Stimulated activated CD4-positive, alpha-beta T cell treated with anti-CD3 and anti-CD28 coated beads, TNF-alpha, amount 100 ng/mL, for 48 hours (primary cell): ENCODE measurements around the gene SLC33A1.
"Not testable (repeated sequence)": the region's sequence is repeated elsewhere in the genome, so short reads cannot be mapped to it uniquely, and the experiment has no call there.

ENCODE experiments used
- DNase-seq, 3 donors: peaks; one replicate each; pipeline ENCODE4 v3.0.0-alpha.2; 2020; ENCODE audit warnings: low read depth in 3 of 3

Gene SLC33A1

DNA sequence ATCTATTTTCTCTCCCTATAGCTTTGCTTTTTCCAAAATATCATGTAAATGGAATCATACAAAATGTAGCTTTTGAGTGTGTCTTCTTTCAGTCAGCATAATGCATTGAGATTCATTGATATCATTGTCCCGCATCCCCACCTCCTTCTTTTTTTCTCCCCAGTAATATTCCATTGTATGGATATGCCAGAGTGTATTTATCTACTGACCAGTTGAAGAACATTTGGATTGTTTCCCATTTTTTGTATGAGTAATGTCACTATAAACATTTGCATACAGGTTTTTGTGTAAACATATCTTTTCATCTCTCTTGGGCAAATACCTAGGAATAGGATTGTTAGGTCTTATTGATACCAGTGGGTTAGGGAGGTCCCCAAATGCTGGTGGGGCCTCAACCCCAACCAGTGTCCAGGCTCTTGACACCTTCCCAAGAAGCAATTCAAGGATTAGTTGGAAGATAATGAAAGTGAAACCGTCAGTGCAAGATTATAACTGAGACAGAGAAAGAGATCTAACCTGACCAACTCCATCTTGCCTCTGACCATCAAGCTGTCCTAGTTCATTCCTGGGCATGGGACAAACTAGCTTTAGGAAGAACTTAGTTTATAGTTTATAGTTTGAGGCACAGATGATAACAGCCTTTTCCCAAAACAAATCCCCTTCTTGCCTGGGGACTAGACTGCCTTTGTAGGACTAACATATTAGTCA, 7.4 kb upstream of the SLC33A1 start:
- DNase-seq: no peak

DNA sequence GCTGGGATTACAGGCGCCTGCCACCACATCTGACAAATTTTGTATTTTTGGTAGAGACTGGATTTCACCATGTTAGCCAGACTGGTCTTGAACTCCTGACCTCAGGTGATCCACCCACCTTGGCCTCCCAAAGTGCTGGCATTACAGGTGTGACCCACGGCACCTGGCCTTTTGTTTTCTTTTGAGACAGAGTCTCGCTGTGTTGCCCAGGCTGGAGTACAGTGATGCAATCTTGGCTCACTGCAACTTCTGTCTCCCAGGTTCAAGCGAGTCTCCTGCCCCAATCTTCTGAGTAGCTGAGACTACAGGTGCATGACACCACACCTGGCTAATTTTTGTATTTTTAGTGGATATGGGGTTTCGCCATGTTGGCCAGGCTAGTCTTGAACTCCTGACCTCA, 6.2 kb upstream of the SLC33A1 start:
- DNase-seq: not testable (repeated sequence)

DNA sequence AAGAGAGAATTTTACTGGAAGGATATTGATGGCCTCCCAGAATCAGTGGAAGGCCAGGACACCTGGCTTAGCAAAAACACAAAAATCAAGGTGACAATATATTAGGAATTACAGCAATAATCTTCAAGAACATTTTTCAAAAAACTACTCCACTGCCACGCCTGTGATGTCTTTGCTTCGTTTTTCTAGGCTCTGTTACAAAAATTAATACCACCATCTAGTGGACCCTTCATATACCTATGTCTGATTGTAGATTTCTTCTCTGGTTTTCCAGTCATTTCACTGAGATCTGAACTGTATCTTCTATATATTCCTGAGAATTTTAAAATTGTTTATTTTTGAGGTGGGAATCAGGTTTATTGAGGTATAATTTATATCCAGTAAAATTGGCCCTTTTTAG, 5.6 kb upstream of the SLC33A1 start:
- DNase-seq: no peak

DNA sequence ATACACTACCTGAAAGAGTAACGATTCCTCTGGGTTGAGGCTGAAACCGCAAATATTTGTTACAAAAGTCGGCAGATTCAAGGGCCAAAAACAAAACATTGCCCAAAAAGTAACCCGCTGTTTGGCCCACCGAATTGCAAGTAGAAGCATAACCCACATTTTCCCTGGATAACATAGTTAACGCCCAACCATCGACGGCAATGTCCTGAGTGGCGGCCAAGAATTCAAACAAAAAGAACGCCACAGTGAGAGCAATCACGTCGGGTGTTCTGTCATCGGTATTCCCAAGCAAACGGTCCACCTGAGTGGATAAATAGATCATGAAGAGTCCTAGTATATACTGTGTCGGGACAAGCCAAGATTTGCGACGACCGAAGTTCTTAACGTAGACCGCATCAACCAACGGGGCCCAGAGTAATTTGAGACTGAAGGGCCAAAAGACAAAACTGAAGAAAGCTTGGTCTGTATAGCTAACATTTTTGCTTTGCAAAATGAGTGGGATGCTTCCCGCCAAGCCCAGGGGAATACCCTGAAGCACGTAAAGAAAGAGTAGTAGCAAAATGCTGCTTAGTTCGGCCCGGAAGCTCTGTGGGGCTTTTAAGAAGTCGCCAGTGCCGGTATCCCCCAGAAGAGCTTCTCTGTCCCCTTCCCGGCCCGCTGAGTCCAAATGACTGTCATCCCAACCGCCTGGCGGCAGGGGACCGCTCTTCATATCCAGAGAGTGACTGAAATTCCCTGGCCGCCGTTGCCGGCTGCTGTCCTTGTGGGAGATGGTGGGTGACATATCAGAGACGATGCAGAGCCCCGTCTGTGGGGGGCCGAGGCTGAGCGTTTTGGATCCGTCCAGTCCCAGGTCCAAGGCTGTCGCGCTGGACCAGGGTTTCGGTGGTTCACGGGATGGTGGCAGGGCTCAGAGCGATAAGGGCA, 750 bp downstream of the SLC33A1 start:
- peak in 2 of 3 donors; percentile 7 to 16 for DNase-seq

DNA sequence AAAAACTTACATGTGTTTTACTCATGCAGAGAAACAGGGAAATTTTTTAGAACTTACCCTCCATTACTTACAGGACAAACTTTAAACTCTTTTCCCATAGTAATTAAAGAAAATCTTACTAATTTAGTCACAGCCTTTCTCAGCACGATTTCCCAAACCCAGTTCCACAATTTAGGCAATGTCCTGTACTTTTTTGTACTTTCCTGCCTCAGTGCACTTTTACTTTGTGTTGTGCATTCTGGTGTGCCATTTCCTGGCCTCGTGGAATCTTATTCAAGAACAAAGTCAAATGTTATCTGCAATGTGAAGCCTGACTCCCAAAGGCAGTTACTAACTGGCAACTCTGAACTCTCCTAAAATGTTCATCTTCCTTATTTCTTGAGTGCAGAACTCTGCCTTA, 1.9 kb downstream of the SLC33A1 start:
- no peak for DNase-seq

DNA sequence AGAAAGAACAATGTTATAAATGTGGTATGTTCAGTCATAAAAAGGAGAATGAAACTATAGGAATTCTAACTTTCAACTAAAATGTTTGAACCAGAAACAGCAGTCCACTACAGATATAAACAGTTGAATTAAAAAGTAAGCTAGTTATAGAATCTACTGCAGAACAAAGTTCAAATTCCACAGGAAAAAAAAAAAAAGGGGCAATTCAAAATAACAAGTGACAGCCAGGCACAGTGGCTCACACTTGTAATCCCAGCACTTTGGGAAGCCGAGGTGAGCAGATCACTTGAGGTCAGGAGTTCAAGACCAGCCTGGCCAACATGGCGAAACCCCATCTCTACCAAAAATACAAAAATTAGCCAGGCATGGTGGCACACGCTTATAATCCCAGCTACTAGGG, 4.8 kb downstream of the SLC33A1 start:
- DNase-seq: not testable (repeated sequence)

DNA sequence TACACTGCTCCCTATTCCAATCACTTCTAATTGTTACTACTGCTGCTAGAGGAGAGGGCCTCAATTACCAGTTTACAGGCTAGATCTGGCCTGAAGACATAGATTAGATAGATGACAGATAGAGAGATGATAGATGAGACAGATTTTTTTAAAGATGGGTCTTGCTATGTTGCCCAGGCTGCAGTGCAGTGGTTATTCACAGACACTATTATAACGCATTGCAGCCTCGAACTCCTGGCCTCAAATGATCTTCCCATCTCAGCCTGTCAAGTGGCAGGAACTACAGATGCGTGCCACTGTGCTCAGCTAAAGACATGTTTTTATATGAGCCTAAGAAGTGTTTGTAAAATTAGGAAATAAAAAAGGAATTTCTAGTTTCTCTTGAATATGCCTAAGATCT, 6.2 kb downstream of the SLC33A1 start:
- no peak for DNase-seq

DNA sequence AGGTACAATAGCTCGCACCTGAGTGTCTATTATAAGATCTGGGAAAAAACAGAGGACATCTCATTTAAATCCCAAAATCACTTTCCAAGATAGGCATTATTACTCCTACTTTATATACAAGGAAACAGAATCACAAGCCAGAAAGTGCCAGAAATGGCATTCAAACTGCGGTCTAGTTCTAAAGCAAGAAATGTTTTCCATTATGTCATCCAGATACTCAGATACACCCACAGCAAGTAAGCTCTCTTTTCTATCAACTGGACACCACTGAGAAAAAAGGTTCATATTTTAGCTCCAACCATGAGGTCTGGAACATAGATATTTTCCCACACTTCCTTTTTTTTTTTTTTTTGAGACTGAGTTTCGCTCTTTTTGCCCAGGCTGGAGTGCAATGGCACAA, 8.1 kb downstream of the SLC33A1 start:
- no peak for DNase-seq

DNA sequence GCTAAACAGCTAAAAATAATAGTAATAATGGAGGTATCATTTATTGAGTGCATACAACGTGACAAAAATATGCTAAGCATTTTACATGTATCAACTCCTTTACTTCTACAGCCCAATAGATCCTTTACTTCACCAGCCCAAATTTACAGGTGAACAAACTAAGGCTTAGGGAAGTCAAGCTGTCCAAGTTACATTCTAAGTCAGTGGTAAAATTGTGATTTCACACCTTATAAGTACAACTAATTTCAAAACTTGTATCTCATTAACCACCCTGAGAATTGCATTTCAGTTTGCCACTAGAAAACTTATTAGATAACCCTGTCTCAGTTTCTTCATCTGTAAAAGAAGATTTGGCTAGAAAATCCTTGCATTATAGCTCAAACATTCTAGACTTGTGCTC, 10.7 kb downstream of the SLC33A1 start:
- DNase-seq: no peak

DNA sequence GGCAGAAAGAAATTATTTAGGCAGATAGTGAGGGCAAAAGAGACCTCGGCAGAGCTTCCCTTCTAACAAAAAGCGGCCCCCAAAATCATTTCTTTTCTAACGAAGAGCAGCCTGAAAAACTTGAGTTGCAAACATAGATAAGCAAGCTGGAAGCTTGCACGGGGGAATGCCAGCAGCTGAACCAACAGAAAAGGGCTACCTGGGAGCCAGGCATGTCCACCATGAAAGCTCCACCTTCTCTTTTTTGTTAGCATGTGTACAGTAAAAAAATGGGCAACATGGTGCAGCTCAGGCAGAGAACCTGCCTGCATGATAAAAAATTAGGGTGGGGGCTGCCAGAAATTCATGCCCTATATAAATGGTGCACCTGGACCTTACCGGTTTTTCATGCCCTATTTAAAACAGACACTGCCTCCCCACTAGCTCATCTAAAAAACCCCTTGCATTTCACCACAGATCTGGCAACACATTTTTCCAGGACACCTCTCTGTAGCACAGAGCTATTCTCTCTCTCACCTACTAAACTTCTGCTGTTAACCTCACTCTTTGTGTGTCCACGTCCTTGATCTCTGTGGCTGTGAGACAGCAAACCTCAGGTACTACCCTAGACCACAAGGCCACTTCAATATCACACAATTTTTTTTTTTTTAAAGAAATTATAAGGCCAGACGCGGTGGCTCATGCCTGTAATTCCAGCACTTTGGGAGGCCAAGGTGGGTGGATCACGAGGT, 18.7 kb downstream of the SLC33A1 start:
- no peak for DNase-seq

DNA sequence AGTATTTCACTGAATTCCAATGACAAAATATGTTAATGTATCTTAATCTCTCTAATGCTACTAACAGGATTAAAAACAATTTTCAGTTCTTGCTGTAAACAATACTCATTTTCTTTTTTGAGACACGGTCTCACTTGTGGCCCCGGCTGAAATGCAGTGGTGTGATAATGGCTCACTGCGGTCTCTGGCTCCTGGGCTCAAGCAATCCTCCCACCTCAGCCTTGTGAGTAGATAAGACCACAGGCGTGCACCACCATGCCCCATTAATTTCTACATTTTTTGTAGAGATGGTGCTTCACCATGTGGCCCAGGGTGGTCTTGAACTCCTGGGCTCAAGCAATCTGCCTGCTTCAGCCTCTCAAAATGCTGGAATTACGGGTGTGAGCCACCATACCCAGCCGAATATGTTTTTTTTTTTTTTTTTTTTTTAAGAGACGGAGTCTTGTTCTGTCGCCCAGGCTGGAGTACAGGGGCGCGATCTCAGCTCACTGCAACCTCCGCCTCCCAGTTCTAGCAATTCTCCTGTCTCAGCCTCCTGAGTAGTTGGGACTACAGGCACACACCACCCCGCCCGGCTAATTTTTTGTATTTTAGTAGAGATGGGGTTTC, 25.6 kb downstream of the SLC33A1 start:
- DNase-seq: not testable (repeated sequence)

DNA sequence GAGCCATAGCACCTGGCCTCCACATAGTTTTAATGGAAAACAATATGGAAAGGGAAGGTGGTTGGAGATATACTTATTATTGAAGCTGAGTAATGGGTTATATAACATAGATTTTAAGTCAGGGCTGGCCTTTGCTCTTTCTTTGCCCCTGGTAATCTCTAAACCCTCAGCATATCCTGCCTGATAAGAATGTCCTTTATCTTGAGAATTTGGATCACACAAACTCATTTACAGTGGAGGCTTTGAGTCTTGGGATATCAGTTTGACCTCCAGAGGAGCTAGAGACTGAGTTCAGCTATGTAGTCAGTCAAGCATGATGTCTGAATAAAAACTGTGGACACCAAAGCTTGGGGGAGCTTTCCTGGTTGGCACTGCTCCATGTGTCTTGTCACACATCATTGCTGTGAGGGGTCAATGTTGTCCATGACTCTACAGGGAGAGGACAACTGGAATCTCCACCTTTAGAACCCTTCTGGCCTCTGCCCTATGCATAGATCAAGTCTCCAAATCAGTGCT, 39.1 kb downstream of the SLC33A1 start:
- DNase-seq: no peak

DNA sequence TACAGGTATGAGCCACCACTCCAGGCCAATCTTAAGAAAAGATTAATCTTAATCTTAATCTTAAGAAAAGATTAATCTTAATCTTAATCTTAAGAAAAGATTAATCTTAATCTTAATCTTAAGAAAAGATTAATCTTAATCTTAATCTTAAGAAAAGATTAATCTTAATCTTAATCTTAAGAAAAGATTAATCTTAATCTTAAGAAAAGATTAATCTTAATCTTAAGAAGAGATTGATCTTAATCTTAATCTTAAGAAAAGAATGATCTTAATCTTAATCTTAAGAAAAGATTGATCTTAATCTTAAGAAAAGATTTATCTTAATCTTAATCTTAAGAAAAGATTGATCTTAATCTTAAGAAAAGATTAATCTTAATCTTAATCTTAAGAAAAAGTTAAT, 41.0 kb downstream of the SLC33A1 start:
- not testable (repeated sequence) for DNase-seq

DNA sequence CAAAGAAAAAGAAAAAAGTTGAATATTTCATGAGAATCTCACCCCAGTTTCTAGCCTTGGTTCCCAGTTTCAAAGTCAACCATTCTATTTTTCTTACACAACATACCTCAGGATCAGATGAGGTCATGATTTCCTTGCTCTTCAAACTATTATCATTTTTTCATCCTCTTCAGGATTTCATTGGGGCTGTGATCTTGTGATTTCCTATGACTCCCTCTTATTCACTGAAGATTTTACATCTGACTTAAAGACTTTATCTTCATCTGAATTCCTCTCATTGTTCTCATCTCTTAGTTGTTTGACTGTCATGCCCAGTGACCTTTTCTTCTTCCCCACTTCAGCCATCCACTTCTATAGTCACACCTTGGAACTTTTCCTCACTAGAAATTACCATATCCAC, 45.0 kb downstream of the SLC33A1 start:
- no peak for DNase-seq

DNA sequence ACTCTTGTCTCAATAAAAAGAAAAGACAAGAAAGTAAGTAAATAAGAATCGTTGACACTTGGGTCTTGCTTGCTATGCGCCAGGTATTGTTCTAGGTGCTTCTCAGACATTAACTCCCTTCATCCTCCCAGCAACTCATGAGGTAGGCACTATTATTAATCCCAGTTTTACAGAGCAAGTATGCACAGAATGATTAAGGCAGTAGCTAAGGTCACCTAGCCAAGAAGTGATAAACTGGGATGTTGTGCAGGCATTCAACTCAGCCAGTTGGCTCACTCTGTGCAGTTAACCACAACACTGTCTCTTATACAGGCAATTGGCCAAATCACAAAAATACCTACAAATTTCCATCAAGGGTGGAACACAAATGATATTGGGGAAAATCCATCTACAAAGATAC, 46.4 kb downstream of the SLC33A1 start:
- no peak for DNase-seq

DNA sequence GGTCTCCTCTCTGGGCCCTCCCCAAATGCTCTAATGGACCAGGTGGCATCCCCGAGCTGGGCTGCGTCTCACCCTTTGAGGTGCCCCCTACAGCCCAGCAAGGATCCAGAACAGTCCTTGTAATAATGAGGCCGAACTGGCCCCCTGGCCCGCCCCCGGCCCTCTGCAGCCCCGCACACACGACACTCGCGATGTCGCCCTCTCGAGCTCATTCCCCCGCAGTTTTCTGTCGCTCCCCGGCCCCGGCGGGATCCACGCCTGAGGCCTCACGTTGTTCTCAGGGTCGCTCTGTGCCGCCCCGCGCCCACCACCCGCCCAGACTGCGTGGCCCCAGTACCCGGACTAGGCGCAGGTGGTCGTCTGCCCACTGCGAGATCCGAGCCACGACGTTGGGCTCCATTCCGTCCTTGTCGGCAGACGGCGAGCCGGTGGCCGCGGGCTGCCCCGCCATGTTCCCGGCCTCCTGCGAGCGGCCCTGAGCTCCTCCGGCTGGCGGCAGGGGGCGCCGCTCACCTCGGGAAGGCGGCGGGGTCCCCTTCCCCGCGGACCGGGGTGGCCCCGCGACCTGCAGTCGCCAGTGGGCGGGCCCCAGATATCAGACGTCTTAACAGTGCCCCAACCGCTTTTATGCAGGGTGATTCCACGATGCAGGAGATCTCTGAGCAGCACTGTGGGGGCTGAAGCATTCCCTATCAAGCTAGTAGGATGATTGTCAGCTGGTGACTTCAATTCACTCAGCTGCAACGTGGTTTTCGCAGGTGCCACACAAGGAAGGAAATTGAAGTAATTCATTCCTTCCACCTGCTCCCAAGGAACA, 48.2 kb downstream of the SLC33A1 start, which contains the start of gene C3orf33:
Gene C3orf33 (minus strand): TSS at position 477 of the 817 bp plus-strand sequence. CDS start 26 bp downstream, at position 451.
- DNase-seq: peak; percentile 57 to 64 (median 59)

DNA sequence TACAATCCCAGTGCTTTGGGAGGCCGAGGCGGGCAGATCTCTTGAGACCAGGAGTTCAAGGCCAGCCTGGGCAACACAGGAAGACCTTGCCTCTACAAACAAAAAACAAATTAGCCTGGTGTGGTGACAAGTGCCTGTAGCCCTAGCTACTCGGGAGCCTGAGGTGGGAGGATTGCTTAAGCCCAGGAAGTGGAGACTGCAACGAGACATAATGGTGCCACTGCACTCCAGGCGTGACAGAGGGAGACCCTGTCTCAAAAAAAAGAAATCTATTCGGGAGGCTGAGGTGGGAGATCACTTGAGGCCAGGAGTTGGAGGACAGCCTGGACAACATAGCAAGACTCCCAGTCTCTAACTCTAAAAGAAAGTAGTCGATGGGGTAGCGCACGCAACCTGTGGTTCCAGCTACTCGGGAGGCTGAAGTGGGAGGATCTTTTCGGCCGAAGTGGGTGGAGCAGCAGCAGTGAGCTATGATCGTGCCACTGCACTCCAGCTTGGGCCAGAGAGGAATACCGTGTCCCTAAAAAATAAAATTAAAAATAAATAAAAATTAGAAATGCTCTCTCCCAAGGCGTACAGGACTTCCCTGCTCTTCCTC, 48.9 kb downstream of the SLC33A1 start:
- peak in 1 of 3 donors; percentile 26 for DNase-seq

DNA sequence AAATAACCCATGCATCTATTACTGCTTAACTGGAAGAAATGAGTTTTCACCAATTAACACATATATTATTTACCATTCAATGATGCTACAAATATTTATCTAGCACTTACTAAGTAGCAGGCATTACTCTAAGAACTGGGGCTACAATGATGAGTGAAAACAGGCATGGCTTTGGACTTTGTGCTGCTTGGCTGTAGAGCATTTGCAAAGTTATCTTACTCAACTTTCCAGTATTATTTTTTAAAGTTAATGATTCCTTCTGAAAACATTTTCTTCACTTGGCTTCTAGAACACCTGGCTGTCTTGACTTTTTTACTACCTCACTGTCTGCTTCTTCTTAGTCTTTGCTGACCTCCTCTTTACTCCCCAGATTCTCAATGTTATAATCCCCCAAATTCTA, 49.9 kb downstream of the SLC33A1 start:
- DNase-seq: no peak

DNA sequence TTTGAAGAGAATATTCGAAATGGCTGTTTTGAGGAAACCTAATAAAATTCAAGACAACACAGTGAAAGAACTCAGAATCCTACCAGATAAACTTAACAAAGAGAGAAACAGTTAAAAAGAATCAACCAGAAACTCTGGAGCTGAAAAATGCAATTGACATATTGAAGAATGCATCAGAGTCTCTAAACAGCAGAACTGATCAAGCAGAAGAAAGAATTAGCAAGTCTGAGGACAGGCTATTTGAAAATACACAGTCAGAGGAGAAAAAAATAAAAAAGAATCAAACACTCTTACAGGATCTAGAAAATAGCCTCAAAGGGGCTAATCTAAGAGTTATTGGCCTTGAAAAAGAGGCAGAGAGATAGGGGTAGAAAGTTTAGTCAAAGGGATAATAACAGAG, 61.7 kb downstream of the SLC33A1 start:
- no peak for DNase-seq

DNA sequence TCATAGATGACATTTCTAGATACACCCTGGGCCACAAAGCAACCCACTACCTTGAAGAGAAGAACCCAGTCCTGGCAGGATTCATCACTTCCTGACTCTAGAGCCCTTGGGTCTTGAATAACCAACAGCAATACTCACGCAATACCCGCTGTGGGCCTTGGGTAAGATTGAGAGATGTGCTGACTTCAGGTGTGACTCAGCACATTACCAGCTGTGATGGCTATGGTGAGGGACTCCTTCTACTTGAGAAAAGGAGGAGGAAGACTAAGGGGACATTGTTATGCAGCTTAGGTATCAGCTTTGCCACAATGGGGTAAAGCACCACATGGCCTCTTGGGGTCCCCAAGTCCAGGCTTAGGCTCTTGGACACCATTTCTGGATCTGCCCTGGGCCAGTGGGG, 63.0 kb downstream of the SLC33A1 start:
- no peak for DNase-seq
